Neural progenitor cell (in vitro differentiated cells): ENCODE measurements around the gene LSMEM2. TPM values are rescaled to one million over a fixed set of nuclear protein-coding genes. Genes with fewer than 3 reads are reported as not detected.

Experiments
- DNase-seq: peaks from one replicate; pipeline ENCODE4 v3.0.0-alpha.2; 2016; ENCODE audit warnings: low spot score
- H2AFZ ChIP-seq: fragments of 200-600 bp; sonication (generic); replicated peaks from 2 replicates; pipeline ENCODE4 v1.6.1; 2016; ENCODE audit warnings: antibody characterized with exemption
- H3F3A ChIP-seq: fragments of 200-600 bp; sonication (generic); 2 replicates; pipeline ENCODE4 v1.6.1; 2016; ENCODE audit warnings: antibody characterized with exemption, low read depth
- H3K27ac ChIP-seq: fragments of 200-600 bp; sonication (generic); 2 replicates; pipeline ENCODE4 v1.5.1; 2016; ENCODE audit warnings: mild to moderate bottlenecking
- H3K27me3 ChIP-seq: fragments of 200-600 bp; sonication (generic); 2 replicates; pipeline ENCODE4 v1.6.1; 2016; ENCODE audit warnings: mild to moderate bottlenecking, moderate library complexity
- H3K36me3 ChIP-seq: fragments of 200-600 bp; sonication (generic); 2 replicates; pipeline ENCODE4 v1.5.1; 2016
- H3K4me1 ChIP-seq: fragments of 200-600 bp; sonication (generic); 2 replicates; pipeline ENCODE4 v1.6.1; 2016; ENCODE audit warnings: mixed run types
- H3K4me2 ChIP-seq: fragments of 200-600 bp; sonication (generic); 2 replicates; pipeline ENCODE4 v1.6.1; 2016
- H3K4me3 ChIP-seq: fragments of 200-600 bp; sonication (generic); 2 replicates; pipeline ENCODE4 v1.5.1; 2016
- H3K79me2 ChIP-seq: fragments of 200-600 bp; sonication (generic); 2 replicates; pipeline ENCODE4 v1.6.1; 2016; ENCODE audit warnings: low read depth
- H3K9ac ChIP-seq: fragments of 200-600 bp; sonication (generic); 2 replicates; pipeline ENCODE4 v1.6.1; 2016
- H3K9me3 ChIP-seq: fragments of 200-600 bp; sonication (generic); 2 replicates; pipeline ENCODE4 v1.5.1; 2016; ENCODE audit warnings: low read depth
- H4K20me1 ChIP-seq: fragments of 200-600 bp; sonication (generic); 2 replicates; pipeline ENCODE4 v1.6.1; 2016; ENCODE audit warnings: low read depth
- H3K27ac Mint-ChIP-seq: 3 replicates; pipeline ENCODE4 v1.8.0; 2021; ENCODE audit warnings: mixed read lengths
- H3K27me3 Mint-ChIP-seq: 2 replicates; pipeline ENCODE4 v1.8.0; 2022; ENCODE audit warnings: low read depth, mild to moderate bottlenecking, inconsistent platforms, moderate library complexity, mixed read lengths; ENCODE audit not compliant: insufficient read depth
- H3K36me3 Mint-ChIP-seq: 3 replicates; pipeline ENCODE4 v1.8.0; 2021; ENCODE audit warnings: mixed read lengths
- H3K4me1 Mint-ChIP-seq: 3 replicates; pipeline ENCODE4 v1.8.0; 2021; ENCODE audit warnings: mixed read lengths
- H3K4me3 Mint-ChIP-seq: 3 replicates; pipeline ENCODE4 v1.8.0; 2021; ENCODE audit warnings: mild to moderate bottlenecking, moderate library complexity, mixed read lengths
- H3K9me3 Mint-ChIP-seq: 3 replicates; pipeline ENCODE4 v1.8.0; 2020; ENCODE audit warnings: mixed read lengths
- EZH2 ChIP-seq: fragments of 200-600 bp; sonication (generic); IDR thresholded peaks from 2 replicates; pipeline ENCODE4 v1.6.1; 2017; ENCODE audit warnings: antibody characterized with exemption, mild to moderate bottlenecking, moderate library complexity
- EZH2phosphoT487 ChIP-seq: fragments of 200-600 bp; sonication (generic); IDR thresholded peaks from 2 replicates; pipeline ENCODE4 v1.6.1; 2017; ENCODE audit warnings: antibody characterized with exemption
- total RNA-seq: library from RNA; depleted of rRNA; stranded (reverse); fragments of >200 nt; gene quantifications from 2 replicates; pipeline ENCODE4 v1.2.3, GENCODE V29; 2015; ENCODE audit warnings: low replicate concordance
- TF ChIP-seq, protein P1 (sequence below): fragments of 200-600 bp; sonication (generic); IDR thresholded peaks from 2 replicates; pipeline ENCODE4 v1.5.1; 2017; ENCODE audit warnings: antibody characterized with exemption, mild to moderate bottlenecking

The LSMEM2 gene
- total RNA-seq, 1 donor from 2014 or later, result not detected

DNA sequence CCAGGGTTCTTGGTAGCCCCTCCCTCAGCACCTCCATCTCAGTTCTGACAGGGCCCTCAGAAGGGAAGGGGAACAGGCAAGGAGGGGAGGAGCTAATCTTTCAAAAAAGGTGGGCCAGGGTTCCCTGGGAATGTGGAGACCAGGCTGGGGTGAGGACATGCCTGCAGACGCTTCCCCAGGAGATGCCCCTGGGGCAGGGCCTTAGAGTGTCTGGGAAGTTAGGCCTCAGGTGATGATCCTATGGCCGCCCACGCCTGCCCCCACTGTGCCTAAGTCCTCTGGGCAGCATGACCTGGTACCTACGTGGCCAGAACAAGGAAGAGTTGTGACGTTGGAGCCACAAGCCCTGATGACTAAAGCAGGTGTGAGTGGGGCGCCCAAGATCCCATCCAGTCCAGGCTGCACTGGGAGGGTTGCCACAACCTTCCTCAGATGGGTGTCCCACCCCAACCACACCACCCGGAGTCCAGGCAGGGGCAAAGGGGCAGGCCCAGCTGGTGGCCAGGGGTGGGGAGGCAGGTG, 13.9 kb upstream of the LSMEM2 start:
- no peak for DNase-seq
- Mint-ChIP-seq H3K4me3 (peak overlapping the region; percentile 69), H3K36me3 (no peaks in the 10 kb centered on the region), H3K4me1 (peaks cover 77% of the 10 kb centered on the region), H3K27me3 (peaks cover 13% of the 10 kb centered on the region), H3K9me3 (no peaks in the 10 kb centered on the region), H3K27ac (peak overlapping the region; percentile 98)
- peaks cover 55% of the 10 kb centered on the region for H3F3A ChIP-seq
- H2AFZ ChIP-seq, result no peak overlapping the region
- no peaks in the 10 kb centered on the region for H3K36me3 ChIP-seq
- no peak overlapping the region for H3K4me3 ChIP-seq
- no peak overlapping the region for H3K9ac ChIP-seq
- peak overlapping the region; percentile 66 for H3K27ac ChIP-seq
- peak overlapping the region; percentile 70 for H3K4me2 ChIP-seq
- TF ChIP-seq EZH2phosphoT487, result no peak
- TF ChIP-seq, protein P1, sequence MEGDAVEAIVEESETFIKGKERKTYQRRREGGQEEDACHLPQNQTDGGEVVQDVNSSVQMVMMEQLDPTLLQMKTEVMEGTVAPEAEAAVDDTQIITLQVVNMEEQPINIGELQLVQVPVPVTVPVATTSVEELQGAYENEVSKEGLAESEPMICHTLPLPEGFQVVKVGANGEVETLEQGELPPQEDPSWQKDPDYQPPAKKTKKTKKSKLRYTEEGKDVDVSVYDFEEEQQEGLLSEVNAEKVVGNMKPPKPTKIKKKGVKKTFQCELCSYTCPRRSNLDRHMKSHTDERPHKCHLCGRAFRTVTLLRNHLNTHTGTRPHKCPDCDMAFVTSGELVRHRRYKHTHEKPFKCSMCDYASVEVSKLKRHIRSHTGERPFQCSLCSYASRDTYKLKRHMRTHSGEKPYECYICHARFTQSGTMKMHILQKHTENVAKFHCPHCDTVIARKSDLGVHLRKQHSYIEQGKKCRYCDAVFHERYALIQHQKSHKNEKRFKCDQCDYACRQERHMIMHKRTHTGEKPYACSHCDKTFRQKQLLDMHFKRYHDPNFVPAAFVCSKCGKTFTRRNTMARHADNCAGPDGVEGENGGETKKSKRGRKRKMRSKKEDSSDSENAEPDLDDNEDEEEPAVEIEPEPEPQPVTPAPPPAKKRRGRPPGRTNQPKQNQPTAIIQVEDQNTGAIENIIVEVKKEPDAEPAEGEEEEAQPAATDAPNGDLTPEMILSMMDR, result no peak
- TF ChIP-seq EZH2, result no peak
- no peaks in the 10 kb centered on the region for H3K27me3 ChIP-seq
- no peaks in the 10 kb centered on the region for H4K20me1 ChIP-seq
- no peaks in the 10 kb centered on the region for H3K79me2 ChIP-seq
- peaks cover 64% of the 10 kb centered on the region for H3K4me1 ChIP-seq
- no peaks in the 10 kb centered on the region for H3K9me3 ChIP-seq

DNA sequence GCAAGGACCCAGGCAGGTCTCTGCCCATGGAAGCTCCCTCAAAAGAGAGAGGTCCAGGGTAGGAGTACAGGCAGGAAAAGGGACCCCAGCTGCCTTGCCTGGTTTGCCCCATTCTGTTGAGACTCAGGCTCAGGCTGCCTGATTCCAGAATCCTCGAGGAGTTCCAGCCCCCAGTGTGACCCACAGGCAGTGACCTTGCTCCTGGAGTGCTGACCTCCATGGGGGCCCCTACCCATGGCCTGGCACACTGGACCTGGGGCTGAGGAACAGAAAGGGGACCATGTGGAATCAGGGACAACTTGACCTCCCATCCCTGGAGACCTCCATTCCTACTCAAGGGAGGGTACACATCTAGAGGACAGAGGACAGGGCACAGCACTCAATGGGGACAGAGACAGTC, 13.3 kb upstream of the LSMEM2 start:
- no peaks in the 10 kb centered on the region for H3K36me3 Mint-ChIP-seq
- H3K9me3 ChIP-seq, result no peaks in the 10 kb centered on the region
- no peaks in the 10 kb centered on the region for H3K27me3 ChIP-seq
- no peak overlapping the region for H3K4me3 ChIP-seq
- DNase-seq, result no peak
- H3K79me2 ChIP-seq, result no peaks in the 10 kb centered on the region
- peaks cover 13% of the 10 kb centered on the region for H3K27me3 Mint-ChIP-seq
- H3K27ac ChIP-seq, result peak overlapping the region; percentile 66
- H3K4me2 ChIP-seq, result peak overlapping the region; percentile 70
- H3K9me3 Mint-ChIP-seq, result no peaks in the 10 kb centered on the region
- H3K4me3 Mint-ChIP-seq, result no peak overlapping the region
- no peaks in the 10 kb centered on the region for H4K20me1 ChIP-seq
- no peak overlapping the region for H3K9ac ChIP-seq
- H2AFZ ChIP-seq, result no peak overlapping the region
- no peaks in the 10 kb centered on the region for H3K36me3 ChIP-seq
- peaks cover 76% of the 10 kb centered on the region for H3K4me1 Mint-ChIP-seq
- peaks cover 62% of the 10 kb centered on the region for H3K4me1 ChIP-seq
- H3K27ac Mint-ChIP-seq, result peak overlapping the region; percentile 83
- H3F3A ChIP-seq, result peaks cover 51% of the 10 kb centered on the region
- no peak for TF ChIP-seq EZH2phosphoT487
- TF ChIP-seq, protein P1, result no peak
- no peak for TF ChIP-seq EZH2

DNA sequence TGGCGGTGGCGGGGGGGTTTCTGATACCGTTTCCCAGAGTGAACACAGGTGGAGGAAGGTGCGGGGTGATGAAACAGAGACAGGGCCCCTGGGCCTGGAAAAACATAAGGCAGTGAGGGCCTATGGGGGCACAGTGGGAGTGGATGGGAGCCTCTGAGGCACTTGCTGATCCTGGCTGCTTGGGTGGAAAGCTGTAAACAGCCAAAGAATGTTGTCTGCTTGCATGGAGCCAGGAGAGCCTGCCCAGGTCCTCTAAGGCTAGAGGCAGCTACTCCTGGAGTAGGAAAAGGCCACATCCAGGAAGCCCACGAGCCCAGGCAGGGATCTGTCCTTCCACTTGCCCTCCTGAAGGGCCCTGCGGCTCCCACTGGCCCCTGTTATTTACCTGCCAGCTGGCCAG, 12.9 kb upstream of the LSMEM2 start:
- peaks cover 72% of the 10 kb centered on the region for H3K4me1 Mint-ChIP-seq
- Histone ChIP-seq H3K4me3 (no peak overlapping the region), H3K4me2 (no peak overlapping the region), H3K4me1 (peaks cover 57% of the 10 kb centered on the region), H3K79me2 (no peaks in the 10 kb centered on the region), H3K9me3 (no peaks in the 10 kb centered on the region), H3K27ac (no peak overlapping the region), H3K9ac (no peak overlapping the region), H3K36me3 (no peaks in the 10 kb centered on the region), H3F3A (peaks cover 47% of the 10 kb centered on the region), H3K27me3 (no peaks in the 10 kb centered on the region), H2AFZ (no peak overlapping the region), H4K20me1 (no peaks in the 10 kb centered on the region)
- no peak overlapping the region for H3K4me3 Mint-ChIP-seq
- H3K27ac Mint-ChIP-seq, result peak overlapping the region; percentile 83
- peaks cover 13% of the 10 kb centered on the region for H3K27me3 Mint-ChIP-seq
- H3K9me3 Mint-ChIP-seq, result no peaks in the 10 kb centered on the region
- TF ChIP-seq EZH2 (no peak), EZH2phosphoT487 (no peak)
- TF ChIP-seq, protein P1, result no peak
- no peak for DNase-seq
- no peaks in the 10 kb centered on the region for H3K36me3 Mint-ChIP-seq
